ENCODE measurements around the gene LSAMP.

Gene LSAMP

DNA sequence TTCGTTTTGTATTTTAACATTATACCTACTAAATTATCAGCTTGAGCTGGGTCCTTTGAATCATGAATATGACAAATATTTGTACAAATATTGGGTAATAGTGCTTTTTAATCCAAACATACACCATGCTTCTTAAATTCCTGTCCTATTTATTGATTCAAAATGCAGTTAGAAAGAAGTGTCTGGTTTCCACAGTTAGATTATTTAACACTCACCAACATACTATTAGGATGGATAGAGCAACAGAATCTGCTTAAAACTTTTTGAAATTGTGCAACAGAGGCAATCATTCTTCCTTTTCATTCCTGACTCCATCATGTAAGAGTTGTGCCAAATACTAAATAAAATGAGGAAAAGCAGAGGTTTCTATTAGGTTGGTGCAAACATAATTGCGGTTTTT lies 281.2 kb downstream of the LSAMP start:
- no peak for DNase-seq (ENCODE audit: low spot score)

- DNase-seq (ENCODE audit: low spot score): no peak
Measured at GRCh38 chr3:116161575-116162525, 283.4 kb downstream of the LSAMP start.

- DNase-seq (ENCODE audit: low spot score): no peak
Measured at GRCh38 chr3:116160594-116160993, 284.7 kb downstream of the LSAMP start.

- DNase-seq (ENCODE audit: low spot score): no peak
Measured at GRCh38 chr3:116155841-116156240, 289.4 kb downstream of the LSAMP start.

DNA sequence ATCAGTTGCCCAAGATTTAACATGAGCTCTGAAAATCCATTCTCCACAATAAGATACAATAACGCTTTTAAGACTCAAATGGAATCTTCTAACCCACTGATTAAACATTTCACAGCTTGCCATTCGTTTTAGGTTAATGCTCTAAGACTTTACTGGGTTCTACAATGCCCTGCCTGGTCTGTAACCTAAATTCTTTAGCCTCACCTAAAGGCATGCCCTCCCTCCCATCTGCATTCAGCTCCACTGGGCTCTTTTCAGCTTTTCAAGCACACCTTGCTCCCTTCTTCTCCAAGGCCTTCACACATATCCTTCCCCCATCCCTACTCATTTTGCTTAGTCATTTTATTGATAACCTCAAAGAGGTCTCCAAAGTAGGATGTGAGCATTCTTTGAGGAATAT lies 290.9 kb downstream of the LSAMP start:
- DNase-seq (ENCODE audit: low spot score): no peak

DNA sequence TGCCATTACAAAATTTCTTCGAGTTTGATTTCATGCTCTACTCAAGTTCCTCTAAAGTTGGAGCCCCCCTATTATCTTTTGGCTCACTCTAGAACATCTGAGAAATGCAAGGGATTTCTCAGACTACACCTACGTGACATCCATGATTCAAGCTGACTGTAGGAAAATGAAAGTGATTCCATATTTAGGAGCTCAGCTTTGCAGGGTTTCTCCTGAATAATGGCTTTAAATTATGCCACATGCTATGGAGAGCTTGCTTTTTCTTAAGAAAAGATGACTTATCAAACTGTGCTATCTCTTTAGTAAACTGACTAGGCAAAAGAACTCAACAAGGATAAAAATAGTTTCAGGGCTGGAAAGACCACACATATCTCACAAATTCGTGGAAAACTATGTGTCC lies 292.1 kb downstream of the LSAMP start:
- DNase-seq (ENCODE audit: low spot score): no peak

DNA sequence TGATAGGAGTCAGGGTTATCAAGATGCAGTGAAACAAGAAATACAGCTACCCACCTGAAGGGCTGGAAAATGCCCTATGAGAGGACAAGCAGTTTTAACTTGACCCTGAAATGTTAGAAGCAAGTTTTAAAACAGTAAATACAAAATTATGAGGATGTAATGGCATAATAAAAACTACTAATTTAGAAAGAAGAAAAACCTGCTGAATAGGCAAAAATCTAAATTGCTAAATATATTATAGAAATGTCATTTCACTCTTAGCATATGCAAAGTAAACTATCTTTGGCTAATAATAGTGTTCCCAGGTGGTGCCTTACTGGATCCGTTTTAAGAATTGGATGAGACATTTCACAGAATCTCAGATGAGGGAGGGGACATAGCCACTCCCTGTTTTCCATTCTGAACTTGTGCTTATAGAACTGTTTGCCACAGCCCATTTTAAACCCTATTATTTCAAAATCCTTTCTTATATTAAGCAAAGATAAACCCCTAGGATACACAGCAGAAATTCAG lies 294.6 kb downstream of the LSAMP start:
- no peak for DNase-seq (ENCODE audit: low spot score)

GRCh38 chr3:116148881-116149851 lies 296.1 kb downstream of the LSAMP start:
- no peak for DNase-seq (ENCODE audit: low spot score)

- no peak for DNase-seq (ENCODE audit: low spot score)
Measured at GRCh38 chr3:116145613-116146012, 299.7 kb downstream of the LSAMP start.

DNA sequence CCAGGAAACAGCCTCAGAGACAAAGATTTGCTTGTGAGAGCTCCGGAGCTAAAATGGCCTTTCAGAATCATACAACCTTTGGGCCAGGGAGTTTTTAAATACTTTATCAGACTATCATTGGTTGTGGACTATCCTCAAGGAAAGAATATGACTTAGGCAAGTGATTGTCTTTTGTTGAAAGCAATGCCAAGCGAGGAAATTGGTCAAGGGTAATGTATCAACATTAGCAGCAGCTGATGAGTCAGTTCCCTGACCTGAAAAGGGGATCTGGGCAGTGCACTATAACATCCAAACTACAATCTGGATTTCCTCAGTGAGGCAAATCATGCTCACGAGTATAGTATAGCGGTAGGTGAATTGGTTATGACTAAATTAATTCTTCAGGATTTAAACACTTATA lies 303.6 kb downstream of the LSAMP start:
- no peak for DNase-seq (ENCODE audit: low spot score)

- no peak for DNase-seq (ENCODE audit: low spot score)
Measured at GRCh38 chr3:116140100-116140689, 305.1 kb downstream of the LSAMP start.

GRCh38 chr3:116139641-116140040 lies 305.6 kb downstream of the LSAMP start:
- DNase-seq (ENCODE audit: low spot score): no peak

- peak; percentile 4 for DNase-seq (ENCODE audit: low spot score)
Measured at GRCh38 chr3:116135457-116136085, 309.7 kb downstream of the LSAMP start.

DNA sequence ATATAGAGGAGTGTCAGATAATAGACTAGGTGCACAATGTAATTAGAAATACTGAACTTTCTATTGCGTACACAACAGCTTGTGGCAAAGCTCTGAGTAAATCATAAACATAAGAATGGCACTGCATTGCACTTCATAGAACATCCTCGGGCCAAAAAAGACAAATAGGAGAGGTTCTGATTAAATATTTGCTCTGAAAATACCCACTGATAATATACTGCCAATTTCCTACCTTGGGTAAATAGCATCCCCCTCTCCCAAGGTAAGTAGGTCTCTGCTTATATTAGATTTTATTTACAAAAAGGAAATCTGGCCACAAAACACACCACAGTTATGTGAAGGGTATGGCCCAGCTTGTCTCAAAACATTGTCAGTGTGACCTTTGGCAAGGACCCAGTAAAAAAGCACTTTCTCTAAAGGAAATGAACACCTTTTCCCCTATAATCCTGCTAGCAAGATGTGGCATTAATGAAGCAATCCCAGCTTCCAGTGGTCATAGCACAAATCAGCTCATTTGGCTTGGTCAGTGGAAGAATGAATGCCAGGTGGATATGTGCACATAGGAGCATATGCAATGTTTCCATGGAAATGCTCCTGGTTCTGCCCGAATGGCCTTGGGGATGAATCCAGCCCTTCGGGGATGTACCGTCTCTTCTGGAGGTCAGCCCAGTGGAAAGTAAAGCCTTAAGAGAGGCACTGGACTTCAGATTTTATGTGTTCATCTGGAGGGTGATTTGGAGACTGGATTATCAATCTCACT lies 315.9 kb downstream of the LSAMP start:
- DNase-seq (ENCODE audit: low spot score): no peak

DNA sequence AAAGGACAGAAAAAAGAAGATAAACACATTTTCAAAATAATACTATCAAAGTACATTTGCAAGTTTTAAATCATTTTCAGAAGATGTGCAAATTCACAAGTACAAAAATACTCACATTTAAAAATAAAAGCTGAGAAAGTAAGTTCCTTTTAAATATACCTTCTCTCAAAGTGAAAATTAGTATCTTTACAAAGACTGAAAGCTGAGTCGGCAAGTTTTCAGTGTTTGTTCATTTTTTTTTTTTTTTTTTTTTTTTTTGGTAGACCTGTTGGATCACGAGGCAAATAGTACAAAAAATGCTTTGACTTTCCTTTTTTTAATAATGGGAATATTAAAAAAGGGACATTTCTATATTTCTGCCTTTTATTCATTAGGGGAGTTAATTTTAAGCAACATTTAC lies 317.8 kb downstream of the LSAMP start:
- no peak for DNase-seq (ENCODE audit: low spot score)

DNA sequence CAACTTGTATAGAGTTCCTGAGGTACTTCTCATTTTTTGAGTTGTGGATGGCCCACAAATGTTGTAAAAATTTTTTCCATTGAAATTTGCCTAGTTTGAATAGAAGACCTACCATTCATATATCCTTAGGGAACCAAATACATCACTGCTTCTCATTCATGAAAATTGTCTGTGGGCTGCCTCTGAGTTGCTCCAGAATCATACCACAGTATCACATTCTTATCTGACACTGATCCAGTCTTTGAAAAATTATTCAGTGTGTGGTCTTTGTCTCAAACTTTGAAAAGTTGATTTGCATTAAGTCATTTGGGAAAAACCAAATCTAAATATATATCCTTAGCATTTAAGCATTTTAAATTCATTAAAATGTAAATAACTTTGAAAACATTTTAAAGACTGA lies 321.1 kb downstream of the LSAMP start:
- DNase-seq (ENCODE audit: low spot score): no peak

GRCh38 chr3:116118475-116119169 lies 326.7 kb downstream of the LSAMP start:
- no peak for DNase-seq (ENCODE audit: low spot score)

GRCh38 chr3:116114586-116114985 lies 330.7 kb downstream of the LSAMP start:
- DNase-seq (ENCODE audit: low spot score): no peak

DNA sequence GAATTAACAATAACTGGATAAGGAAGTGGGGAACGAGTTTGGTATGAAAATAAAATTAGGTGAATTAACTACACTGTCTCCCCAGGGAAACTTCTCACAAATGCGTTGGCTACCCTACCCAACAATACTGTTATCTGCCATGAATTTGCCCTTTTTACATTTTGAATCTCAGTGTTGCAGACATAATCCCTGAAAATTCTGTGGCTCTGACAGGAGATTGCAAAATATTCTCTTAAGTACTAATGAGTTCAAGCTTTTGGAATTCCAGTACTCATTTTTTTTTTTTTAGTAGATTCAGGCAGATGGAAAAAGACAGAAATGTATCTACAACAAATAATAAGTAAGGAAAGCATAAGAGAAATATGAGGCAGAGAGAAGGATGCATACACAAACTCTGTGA lies 332.6 kb downstream of the LSAMP start:
- DNase-seq (ENCODE audit: low spot score): no peak

GRCh38 chr3:116111765-116112164 lies 333.5 kb downstream of the LSAMP start:
- no peak for DNase-seq (ENCODE audit: low spot score)
